HG03439 (cell line): ENCODE measurements around the gene ACADS.
A peak's percentile ranks its signal among the peaks of the same experiment; 100 is the strongest.

Source experiments
- ATAC-seq: cut with Tn5 transposase; IDR thresholded peaks from one replicate; pipeline ENCODE4 v1.9.1; 2021; ENCODE audit warnings: mild to moderate bottlenecking, moderate library complexity; ENCODE audit not compliant: unreplicated experiment

Gene ACADS, protein sequence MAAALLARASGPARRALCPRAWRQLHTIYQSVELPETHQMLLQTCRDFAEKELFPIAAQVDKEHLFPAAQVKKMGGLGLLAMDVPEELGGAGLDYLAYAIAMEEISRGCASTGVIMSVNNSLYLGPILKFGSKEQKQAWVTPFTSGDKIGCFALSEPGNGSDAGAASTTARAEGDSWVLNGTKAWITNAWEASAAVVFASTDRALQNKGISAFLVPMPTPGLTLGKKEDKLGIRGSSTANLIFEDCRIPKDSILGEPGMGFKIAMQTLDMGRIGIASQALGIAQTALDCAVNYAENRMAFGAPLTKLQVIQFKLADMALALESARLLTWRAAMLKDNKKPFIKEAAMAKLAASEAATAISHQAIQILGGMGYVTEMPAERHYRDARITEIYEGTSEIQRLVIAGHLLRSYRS

GRCh38 chr12:120725659-120726509, at the start of gene ACADS:
TSS of gene ACADS (plus strand) at chr12:120725826. CDS start at chr12:120725886, 60 bp downstream.
- peak; percentile 94 for ATAC-seq

DNA sequence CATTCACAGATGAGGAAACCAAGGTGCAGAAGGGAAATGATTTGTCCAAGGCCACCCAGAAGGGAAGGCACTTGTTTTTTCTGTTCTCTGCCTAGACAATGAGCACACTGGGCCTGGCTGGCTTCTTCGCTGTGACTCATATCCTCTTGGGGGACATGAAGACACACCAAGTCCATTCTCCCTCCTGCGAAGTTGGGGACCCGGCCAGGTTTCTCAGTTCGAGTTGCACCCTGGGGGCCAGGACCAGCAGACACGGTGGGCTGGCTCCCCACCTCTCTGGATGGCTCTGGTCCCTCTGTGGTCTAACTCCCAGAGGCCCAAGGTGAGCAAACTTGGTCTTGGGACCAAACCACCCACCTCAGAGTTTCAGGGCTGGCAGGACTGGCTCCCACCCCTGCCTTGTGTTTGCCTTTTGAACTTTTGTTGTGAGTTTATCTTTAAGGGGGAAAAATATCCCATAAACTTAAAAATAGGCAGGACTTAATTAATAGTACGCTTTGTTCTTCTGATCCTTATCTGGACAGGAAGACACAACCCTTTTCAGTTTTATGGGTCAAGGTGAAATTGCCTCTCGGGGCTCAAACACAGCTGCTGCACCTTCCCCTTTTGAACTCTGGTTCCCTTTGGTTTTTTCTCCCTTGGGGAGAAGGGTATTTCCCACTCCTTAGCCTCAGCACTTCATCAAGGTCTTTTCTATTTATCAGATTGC, 47.7 kb upstream of the ACADS start:
- ATAC-seq = no peak

- no peak for ATAC-seq
These were observed 47.1 kb upstream of the ACADS start for GRCh38 chr12:120678572-120678971.

DNA sequence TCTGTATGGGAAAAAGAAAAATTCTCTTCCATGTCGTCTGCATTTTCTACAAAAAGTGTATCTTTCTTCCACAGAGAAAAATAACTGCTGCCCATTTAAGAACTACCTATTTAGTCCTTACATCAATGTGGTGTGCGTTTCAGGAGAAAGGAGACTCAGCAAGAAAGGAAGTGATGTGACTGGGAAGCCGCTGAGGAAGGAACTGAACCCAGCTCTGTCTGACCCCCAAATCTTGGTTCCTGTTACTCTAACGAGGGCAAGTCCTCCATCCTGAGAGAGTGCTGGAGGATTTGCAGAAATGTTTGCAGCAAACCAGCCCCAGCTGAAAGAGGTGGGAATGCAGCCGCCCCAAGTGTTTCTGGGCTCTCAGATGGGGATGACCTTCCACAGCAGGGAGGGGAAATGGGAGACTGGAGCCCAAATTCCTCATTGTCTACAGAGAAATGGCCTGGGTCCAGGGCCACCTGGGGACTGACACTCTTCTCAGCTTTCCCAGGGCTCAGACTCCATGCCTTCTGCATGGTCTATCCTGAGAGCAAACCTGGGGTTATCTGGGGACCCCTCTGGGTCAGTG, 45.4 kb upstream of the ACADS start:
- no peak for ATAC-seq

GRCh38 chr12:120684523-120684932, 41.1 kb upstream of the ACADS start:
- no peak for ATAC-seq

DNA sequence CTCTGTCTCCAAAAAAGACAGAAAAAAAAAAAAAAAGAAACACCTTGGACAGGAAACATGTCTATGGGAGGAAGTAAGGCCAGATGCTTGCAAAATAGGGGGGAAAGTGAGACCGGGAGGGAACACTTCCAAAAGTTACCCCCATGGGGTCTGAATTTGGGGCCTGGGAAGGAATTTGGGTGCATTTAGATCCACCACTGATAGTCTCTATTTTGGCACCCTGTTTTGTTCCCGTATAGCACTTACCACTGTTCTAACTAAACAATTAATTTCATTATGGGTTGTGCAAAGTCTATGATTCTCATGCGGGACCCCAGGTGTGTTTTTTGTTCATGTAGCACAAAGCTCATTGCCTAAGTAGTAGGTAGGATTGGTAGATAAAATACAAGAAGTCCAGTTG, 40.1 kb upstream of the ACADS start:
- no peak for ATAC-seq

DNA sequence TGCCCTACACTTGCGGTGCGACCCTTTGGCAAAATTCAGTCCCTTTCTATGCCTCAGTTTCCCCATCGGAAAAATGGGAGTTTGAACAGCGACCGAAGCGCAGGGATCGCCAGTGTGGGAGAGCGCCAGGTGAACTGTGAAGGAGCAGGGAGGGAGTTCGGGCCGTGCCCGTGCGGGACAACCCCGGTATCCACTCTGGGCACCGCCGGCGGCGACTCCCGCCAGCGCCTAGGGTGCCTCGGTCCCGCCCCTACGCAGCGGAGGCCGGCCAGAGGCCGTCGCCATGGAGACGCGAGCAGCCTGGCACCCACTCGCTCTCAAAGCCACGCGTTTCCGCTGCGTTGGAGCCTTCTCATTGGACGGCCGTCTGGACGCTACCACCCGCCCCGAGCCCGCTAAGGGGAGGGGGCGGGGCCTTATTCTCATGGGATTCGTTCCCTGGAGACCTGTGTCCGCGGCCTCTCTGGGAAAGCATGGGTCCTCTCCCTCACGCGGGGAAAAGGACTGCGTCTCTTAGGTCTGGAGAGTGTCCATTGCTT, 39.4 kb upstream of the ACADS start:
- ATAC-seq = peak; percentile 82

DNA sequence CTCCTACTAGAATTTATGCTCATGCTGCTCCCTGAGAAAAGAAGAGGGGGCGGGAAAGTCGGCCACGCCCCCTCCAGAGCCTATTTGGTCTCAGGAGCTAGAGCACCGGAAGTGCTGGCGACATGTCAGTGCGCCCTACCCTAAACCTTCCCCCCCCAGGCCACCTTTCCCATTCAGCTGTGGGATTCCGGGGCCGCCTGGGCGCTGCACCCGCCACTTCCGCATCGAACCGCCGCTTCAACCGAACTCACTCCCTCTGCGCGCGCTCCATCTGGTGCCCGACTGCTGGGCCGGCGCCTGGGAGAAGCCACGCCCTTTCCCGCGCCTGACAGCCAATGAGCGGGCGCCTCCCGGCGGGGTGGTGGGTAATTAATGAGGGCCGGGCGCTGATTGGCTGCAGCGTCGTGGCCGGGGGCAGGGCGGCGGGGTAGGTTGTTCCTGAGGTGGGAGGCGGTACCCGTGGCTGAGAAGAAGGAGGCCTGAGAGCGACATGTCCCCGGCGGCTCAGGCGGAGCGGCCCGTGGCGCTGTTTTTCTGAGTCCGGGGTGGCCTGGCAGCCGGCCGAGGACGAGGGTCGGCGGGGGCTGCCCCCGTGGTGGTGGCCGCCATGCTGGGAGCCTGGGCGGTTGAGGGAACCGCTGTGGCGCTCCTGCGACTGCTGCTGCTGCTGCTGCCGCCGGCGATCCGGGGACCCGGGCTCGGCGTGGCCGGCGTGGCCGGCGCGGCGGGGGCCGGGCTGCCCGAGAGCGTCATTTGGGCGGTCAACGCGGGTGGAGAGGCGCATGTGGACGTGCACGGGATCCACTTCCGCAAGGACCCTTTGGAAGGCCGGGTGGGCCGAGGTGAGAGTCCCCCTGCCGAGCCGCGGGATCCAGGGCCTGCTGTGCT, 38.7 kb upstream of the ACADS start, which contains the start of gene MLEC:
Gene MLEC (plus strand): TSS at position 460 of the 888 bp plus-strand sequence. CDS start 148 bp downstream, at position 608.
- ATAC-seq = peak; percentile 66

- ATAC-seq = no peak
These were observed 37.9 kb upstream of the ACADS start for GRCh38 chr12:120687578-120688289.

- ATAC-seq = no peak
These were observed 37.0 kb upstream of the ACADS start for GRCh38 chr12:120688527-120689071.

DNA sequence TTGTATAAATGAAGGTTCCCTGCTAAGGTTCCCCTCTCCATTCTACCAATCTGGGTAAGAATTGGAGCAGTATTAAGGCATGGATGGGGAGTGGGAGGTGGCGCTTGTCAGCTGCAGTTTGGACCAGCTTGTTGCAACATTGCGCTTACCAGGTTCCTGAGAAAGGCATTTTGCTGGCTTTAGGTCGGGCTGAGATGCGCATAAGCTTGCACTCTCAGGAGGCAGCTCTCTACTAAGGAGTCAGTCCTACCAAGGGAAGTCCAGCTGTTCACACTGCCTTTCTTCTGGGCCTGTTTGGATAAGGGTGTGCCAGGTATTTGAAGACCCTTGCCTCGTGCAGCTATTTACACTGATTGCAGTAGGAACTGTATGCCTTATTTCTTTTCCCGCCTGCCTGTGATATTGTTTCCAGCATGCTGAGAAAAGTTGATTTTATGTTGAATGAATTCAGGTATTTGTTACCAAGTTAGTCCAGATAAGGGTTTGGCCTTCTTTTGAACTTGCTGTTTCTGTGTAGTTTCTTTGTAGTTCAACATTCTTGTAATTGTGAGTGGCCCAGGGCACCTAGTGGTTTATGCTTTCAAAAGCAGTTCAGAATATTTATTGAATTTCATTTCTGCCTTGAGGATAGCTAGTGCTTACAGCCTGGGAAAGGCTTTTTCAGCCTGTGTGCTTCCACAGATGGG, 36.1 kb upstream of the ACADS start:
- ATAC-seq = no peak

DNA sequence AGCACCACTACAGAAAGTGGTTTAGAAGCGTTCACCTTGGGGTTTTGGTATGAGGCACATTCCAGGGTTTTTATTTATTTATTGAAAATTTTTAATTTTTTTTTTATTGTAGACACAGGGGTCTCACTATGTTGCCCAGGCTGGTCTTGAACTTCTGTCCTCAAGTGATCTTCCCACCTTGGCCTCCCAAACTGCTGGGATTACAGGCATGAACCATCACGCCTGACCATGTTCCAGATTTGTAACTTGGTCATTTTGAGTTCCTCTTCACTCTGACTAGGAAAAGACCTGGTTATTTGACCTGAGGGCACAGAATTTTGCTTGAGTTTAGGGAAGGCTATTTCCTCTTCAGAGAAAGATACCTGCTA, 35.6 kb upstream of the ACADS start:
- ATAC-seq = no peak

DNA sequence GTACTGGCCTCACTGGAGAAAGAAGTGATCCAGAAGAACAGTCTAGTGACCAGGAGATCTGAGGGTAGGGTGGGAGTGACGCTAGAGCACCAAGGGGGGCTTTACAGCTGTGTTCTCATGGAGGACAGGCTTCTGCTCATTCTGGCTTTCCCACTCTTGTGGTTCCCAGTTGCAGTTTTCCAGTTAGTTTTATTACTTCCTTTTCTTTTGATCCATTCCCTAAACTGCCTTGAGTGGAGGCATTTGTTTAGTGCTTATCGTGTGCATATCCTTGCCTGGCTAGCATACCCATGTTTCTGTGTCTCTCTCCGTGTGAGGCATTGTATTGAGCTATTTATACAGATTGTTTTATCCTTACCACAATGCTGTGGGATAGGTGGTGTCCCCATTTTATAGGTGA, 34.6 kb upstream of the ACADS start:
- ATAC-seq = no peak

DNA sequence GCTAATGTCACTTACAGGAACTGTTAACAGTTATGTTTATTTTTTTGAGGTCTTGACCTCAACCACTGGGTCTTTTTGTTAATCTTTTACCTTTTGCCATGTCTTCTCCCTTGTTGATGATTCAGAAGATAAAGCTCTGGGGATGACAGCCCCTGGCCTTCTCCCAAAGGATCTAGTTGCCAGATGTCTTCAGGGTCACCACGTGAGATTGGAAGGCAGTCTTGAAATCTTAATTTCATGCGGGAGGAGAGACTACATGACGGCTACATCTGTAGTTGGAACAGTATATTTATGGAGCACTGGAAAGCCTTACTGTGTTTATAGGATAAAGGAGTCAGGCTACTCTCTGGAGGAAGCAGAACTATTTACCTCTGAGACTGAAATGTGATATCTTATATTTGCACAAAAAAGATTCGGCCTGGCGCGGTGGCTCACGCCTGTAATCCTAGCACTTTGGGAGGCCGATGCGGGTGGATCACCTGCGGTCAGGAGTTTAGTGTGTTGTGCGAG, 33.0 kb upstream of the ACADS start:
- no peak for ATAC-seq

DNA sequence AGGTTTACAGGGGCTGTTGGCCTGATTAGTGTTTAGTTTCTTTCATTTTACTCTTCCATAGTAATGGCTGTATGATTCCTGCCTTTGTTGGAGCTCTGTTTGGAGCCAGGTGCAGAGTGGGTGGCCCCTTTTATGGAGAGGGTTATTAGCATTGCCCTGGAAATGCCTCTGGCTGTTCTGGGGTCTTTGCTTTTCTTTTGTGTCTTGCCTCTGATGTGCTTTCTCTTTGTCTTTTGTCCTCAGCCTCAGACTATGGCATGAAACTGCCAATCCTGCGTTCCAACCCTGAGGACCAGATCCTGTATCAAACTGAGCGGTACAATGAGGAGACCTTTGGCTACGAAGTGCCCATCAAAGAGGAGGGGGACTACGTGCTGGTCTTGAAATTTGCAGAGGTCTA, 31.8 kb upstream of the ACADS start:
- ATAC-seq = no peak

GRCh38 chr12:120696626-120697025, 29.0 kb upstream of the ACADS start:
- ATAC-seq = no peak

DNA sequence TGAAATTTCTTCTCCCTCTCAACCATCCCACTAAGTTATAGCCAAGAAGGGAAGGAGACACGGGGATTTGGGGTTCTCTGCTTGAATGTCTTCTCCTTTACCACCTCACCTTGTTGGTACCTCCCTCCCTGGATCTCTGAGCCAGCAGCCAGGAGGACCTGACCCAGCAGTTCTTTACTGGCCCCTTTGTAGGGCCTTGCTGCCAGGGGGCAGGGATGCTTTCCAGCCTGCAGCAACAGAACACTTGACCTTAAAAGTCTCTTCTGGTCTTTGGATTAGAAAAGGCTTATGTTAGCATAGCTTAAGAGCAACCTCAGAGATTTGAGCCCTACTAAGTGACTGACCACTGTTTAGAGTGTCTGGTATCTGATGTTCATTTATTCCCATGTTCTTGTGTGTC, 28.3 kb upstream of the ACADS start:
- ATAC-seq = no peak

DNA sequence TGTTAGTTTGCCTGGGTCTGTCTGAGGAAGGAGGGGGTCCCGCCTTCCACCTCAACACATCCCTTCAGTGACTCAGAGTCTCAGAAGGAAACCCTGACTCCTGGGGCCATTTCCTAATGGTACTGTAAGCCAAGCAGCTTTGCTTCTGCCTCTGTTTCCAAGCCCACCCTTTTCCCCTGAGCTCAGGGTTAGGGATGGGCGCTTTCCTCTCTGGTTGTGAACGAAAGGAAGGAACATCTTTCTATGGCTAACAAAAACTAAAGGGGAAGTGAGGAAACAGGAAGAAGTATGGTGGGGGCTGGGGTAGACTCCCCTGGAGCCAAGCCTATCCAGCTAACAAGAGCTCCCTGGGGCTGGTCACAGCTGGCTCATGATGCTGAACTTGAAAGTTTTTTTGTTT, 27.0 kb upstream of the ACADS start:
- ATAC-seq = no peak
